ENCODE data around the gene MAMSTR. TPM values are rescaled to one million over a fixed set of nuclear protein-coding genes. Genes with fewer than 3 reads are reported as not detected.

Gene MAMSTR
- total and polyA plus RNA-seq, 9 of the 15 experiments (the other 6 are each of a cell fraction or from before 2014, with no cell fraction given), result 0.08 to 1.00 (median 0.40) TPM; not detected in 1

- no peak for TF ChIP-seq SAFB2 (IDR thresholded peaks at IDR 0.05; ENCODE audit: borderline replicate concordance, low read depth, low read length, severe bottlenecking)
- no peak for TF ChIP-seq BRCA1 (IDR thresholded peaks at IDR 0.05)
- no peak for TF ChIP-seq BRCA1 (CRISPR knock-in tag; IDR thresholded peaks at IDR 0.05)
- TF ChIP-seq BACH1 (tag; IDR thresholded peaks at IDR 0.05), result no peak; the same call in 1 of the 2 replicates
- TF ChIP-seq REST (IDR thresholded peaks at IDR 0.05; ENCODE audit: borderline replicate concordance), result peak; percentile 59; the same call in 1 of the 2 replicates
- TF ChIP-seq REST (CRISPR knock-in tag; IDR thresholded peaks at IDR 0.05; ENCODE audit: low read depth), result no peak
- TF ChIP-seq, protein P1, sequence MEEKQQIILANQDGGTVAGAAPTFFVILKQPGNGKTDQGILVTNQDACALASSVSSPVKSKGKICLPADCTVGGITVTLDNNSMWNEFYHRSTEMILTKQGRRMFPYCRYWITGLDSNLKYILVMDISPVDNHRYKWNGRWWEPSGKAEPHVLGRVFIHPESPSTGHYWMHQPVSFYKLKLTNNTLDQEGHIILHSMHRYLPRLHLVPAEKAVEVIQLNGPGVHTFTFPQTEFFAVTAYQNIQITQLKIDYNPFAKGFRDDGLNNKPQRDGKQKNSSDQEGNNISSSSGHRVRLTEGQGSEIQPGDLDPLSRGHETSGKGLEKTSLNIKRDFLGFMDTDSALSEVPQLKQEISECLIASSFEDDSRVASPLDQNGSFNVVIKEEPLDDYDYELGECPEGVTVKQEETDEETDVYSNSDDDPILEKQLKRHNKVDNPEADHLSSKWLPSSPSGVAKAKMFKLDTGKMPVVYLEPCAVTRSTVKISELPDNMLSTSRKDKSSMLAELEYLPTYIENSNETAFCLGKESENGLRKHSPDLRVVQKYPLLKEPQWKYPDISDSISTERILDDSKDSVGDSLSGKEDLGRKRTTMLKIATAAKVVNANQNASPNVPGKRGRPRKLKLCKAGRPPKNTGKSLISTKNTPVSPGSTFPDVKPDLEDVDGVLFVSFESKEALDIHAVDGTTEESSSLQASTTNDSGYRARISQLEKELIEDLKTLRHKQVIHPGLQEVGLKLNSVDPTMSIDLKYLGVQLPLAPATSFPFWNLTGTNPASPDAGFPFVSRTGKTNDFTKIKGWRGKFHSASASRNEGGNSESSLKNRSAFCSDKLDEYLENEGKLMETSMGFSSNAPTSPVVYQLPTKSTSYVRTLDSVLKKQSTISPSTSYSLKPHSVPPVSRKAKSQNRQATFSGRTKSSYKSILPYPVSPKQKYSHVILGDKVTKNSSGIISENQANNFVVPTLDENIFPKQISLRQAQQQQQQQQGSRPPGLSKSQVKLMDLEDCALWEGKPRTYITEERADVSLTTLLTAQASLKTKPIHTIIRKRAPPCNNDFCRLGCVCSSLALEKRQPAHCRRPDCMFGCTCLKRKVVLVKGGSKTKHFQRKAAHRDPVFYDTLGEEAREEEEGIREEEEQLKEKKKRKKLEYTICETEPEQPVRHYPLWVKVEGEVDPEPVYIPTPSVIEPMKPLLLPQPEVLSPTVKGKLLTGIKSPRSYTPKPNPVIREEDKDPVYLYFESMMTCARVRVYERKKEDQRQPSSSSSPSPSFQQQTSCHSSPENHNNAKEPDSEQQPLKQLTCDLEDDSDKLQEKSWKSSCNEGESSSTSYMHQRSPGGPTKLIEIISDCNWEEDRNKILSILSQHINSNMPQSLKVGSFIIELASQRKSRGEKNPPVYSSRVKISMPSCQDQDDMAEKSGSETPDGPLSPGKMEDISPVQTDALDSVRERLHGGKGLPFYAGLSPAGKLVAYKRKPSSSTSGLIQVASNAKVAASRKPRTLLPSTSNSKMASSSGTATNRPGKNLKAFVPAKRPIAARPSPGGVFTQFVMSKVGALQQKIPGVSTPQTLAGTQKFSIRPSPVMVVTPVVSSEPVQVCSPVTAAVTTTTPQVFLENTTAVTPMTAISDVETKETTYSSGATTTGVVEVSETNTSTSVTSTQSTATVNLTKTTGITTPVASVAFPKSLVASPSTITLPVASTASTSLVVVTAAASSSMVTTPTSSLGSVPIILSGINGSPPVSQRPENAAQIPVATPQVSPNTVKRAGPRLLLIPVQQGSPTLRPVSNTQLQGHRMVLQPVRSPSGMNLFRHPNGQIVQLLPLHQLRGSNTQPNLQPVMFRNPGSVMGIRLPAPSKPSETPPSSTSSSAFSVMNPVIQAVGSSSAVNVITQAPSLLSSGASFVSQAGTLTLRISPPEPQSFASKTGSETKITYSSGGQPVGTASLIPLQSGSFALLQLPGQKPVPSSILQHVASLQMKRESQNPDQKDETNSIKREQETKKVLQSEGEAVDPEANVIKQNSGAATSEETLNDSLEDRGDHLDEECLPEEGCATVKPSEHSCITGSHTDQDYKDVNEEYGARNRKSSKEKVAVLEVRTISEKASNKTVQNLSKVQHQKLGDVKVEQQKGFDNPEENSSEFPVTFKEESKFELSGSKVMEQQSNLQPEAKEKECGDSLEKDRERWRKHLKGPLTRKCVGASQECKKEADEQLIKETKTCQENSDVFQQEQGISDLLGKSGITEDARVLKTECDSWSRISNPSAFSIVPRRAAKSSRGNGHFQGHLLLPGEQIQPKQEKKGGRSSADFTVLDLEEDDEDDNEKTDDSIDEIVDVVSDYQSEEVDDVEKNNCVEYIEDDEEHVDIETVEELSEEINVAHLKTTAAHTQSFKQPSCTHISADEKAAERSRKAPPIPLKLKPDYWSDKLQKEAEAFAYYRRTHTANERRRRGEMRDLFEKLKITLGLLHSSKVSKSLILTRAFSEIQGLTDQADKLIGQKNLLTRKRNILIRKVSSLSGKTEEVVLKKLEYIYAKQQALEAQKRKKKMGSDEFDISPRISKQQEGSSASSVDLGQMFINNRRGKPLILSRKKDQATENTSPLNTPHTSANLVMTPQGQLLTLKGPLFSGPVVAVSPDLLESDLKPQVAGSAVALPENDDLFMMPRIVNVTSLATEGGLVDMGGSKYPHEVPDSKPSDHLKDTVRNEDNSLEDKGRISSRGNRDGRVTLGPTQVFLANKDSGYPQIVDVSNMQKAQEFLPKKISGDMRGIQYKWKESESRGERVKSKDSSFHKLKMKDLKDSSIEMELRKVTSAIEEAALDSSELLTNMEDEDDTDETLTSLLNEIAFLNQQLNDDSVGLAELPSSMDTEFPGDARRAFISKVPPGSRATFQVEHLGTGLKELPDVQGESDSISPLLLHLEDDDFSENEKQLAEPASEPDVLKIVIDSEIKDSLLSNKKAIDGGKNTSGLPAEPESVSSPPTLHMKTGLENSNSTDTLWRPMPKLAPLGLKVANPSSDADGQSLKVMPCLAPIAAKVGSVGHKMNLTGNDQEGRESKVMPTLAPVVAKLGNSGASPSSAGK (IDR thresholded peaks at IDR 0.05), result peak; percentile 49
- TF ChIP-seq CTBP1 (IDR thresholded peaks at IDR 0.05; ENCODE audit: borderline replicate concordance), result 0 out of 2 replicates have a peak, but pooled peaks have one; percentile 27
- no peak for TF ChIP-seq SP2 (IDR thresholded peaks at IDR 0.05; ENCODE audit: extremely low read depth, low read depth, low read length, poor library complexity, severe bottlenecking)
- TF ChIP-seq ZKSCAN1 (IDR thresholded peaks at IDR 0.05; ENCODE audit: low read depth, low read length), result peak; percentile 75; the same call in 1 of the 2 replicates
Measured at GRCh38 chr19:48681127-48681470, 38.4 kb downstream of the MAMSTR start (continued).

Measured in K562 (cell line).